Measurements from ENCODE around the gene MIB1.

DNA sequence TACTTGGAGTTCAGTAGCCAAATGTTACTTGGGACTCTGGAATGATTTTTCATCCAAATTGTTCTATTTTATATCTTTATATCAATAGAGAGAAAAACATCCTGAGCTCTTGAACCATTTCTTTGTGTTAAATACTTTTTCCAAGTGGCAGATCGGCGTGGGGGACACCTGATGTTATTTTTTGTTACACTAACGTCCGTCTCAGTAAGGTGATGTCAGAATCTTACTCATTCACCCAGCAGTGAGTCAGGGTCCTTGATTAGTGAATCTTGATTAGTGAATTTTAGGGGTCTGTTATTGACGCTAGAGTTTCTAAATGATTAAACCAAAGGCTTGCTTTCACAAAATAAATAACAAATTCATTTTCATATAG lies 1.7 kb downstream of the MIB1 start:
- TF ChIP-seq, protein P1, sequence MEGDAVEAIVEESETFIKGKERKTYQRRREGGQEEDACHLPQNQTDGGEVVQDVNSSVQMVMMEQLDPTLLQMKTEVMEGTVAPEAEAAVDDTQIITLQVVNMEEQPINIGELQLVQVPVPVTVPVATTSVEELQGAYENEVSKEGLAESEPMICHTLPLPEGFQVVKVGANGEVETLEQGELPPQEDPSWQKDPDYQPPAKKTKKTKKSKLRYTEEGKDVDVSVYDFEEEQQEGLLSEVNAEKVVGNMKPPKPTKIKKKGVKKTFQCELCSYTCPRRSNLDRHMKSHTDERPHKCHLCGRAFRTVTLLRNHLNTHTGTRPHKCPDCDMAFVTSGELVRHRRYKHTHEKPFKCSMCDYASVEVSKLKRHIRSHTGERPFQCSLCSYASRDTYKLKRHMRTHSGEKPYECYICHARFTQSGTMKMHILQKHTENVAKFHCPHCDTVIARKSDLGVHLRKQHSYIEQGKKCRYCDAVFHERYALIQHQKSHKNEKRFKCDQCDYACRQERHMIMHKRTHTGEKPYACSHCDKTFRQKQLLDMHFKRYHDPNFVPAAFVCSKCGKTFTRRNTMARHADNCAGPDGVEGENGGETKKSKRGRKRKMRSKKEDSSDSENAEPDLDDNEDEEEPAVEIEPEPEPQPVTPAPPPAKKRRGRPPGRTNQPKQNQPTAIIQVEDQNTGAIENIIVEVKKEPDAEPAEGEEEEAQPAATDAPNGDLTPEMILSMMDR (IDR thresholded peaks at IDR 0.05) = no peak
- TF ChIP-seq POLR2A (IDR thresholded peaks at IDR 0.05) = no peak
